GM23248 (cell line): Measurements from ENCODE around the gene AGA.

Experiments
- EZH2 ChIP-seq: fragments of 200-600 bp; sonication (generic); IDR thresholded peaks from 2 replicates; pipeline ENCODE4 v1.6.1; 2018; ENCODE audit warnings: antibody characterized with exemption, mild to moderate bottlenecking; ENCODE audit not compliant: insufficient read depth, poor library complexity, severe bottlenecking
- EZH2phosphoT487 ChIP-seq: fragments of 200-600 bp; sonication (generic); IDR thresholded peaks from 2 replicates; pipeline ENCODE4 v1.6.1; 2018; ENCODE audit warnings: antibody characterized with exemption, moderate library complexity, mild to moderate bottlenecking, low read depth; ENCODE audit not compliant: insufficient read depth

DNA sequence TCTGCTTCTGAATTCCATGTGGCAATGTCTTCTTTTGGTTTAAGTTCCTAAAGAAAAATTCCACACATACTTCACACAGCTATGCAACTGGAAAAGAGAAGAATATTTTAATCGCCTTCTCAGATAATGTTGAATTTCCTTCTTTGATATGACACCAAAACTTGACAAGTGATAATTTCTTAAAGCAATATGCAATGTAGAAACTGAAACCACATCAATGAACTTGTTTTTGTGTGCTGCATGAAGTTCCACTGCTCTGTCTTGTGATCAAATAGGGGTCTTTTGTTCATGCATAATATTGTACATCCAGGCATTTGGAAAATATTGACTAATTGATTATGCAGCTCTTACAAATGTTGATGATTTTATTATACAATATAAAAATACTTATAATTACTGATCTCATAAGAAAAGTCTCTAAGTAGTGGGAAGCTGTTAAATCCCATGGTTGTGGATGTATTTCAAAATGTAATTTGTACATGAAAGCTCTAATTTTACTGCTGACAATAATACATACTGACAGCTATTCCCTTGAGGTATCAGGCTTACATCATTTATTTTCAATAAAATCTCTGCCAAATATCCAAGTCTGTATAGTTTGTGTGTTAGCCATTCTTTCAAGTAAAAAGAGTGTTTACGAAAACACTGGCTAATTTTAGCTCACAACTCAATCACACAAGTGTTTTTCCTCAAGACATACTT is 56.5 kb downstream of the AGA start:
- TF ChIP-seq EZH2phosphoT487, result no peak
- TF ChIP-seq EZH2, result no peak
